HEK293 (cell line): ENCODE results near the gene CEMIP2.

Source experiments
- CTCF ChIA-PET: fragments of 350-600 bp; formaldehyde crosslinking; extraction: SDS; loops from one replicate; lab custom pipeline; 2021; ENCODE audit warnings: antibody characterized with exemption; lab: Yijun Ruan, JAX
- POLR2A ChIA-PET: fragments of 300-600 bp; formaldehyde crosslinking; extraction: SDS; loops from one replicate; lab custom pipeline; 2020; ENCODE audit warnings: antibody characterized with exemption, inconsistent platforms; lab: Yijun Ruan, JAX
- H3K27ac ChIP-seq: fragments of 200-500 bp; sonication (Bioruptor generic); 2 replicates; pipeline ENCODE4 v1.5.1; 2014; ENCODE audit warnings: low read depth, low read length, control low read depth, inconsistent platforms; ENCODE audit errors: extremely low read depth
- H3K36me3 ChIP-seq, 2 experiments: fragments of 200-500 bp in 1 of 2; sonication (Bioruptor generic) in 1 of 2; 1 replicate in 1 of 2; 2 replicates in 1 of 2; pipeline ENCODE4 v1.5.1; 2014 to 2017; ENCODE audit warnings: inconsistent platforms in 2 of 2, low read length in 2 of 2; ENCODE audit not compliant: control insufficient read depth in 2 of 2, insufficient read depth in 1 of 2
- H3K4me1 ChIP-seq: fragments of 200-500 bp; sonication (Bioruptor generic); 2 replicates; pipeline ENCODE4 v1.5.1; 2014; ENCODE audit warnings: mild to moderate bottlenecking, low read length, inconsistent platforms; ENCODE audit not compliant: control insufficient read depth, insufficient read depth
- H3K4me3 ChIP-seq: 2 replicates; pipeline ENCODE4 v1.5.1; 2011; ENCODE audit warnings: low read depth, mild to moderate bottlenecking, control low read depth, low read length, moderate library complexity
- H3K9me3 ChIP-seq: fragments of 200-500 bp; sonication (Bioruptor generic); 2 replicates; pipeline ENCODE4 v1.5.1; 2014; ENCODE audit warnings: low read depth, low read length, inconsistent platforms; ENCODE audit not compliant: control insufficient read depth, insufficient read depth
- BCL6B ChIP-seq: fragments of 450-650 bp; formaldehyde crosslinking; IDR thresholded peaks from 2 replicates; pipeline ENCODE4 v1.5.1; 2017; ENCODE audit warnings: missing biosample characterization, missing genetic modification characterization
- GLI2 ChIP-seq: fragments of 450-650 bp; formaldehyde crosslinking; IDR thresholded peaks from 2 replicates; pipeline ENCODE4; 2017; ENCODE audit warnings: missing biosample characterization, missing genetic modification characterization, low read depth, borderline replicate concordance
- MYNN ChIP-seq: fragments of 450-650 bp; formaldehyde crosslinking; IDR thresholded peaks from 2 replicates; pipeline ENCODE4 v1.5.1; 2016; ENCODE audit warnings: missing biosample characterization, missing genetic modification characterization, borderline replicate concordance
- PRDM1 ChIP-seq: fragments of 450-650 bp; formaldehyde crosslinking; IDR thresholded peaks from 2 replicates; pipeline ENCODE4; 2016; ENCODE audit warnings: missing biosample characterization, missing genetic modification characterization
- PRDM2 ChIP-seq: fragments of 450-650 bp; formaldehyde crosslinking; IDR thresholded peaks from 2 replicates; pipeline ENCODE4 v1.5.1; 2016; ENCODE audit warnings: missing biosample characterization, missing genetic modification characterization, borderline replicate concordance
- PRDM4 ChIP-seq: fragments of 450-650 bp; formaldehyde crosslinking; IDR thresholded peaks from 2 replicates; pipeline ENCODE4 v1.5.1; 2017; ENCODE audit warnings: missing biosample characterization, missing genetic modification characterization
- SCRT2 ChIP-seq: fragments of 450-650 bp; formaldehyde crosslinking; IDR thresholded peaks from 2 replicates; pipeline ENCODE4 v1.5.1; 2016; ENCODE audit warnings: missing biosample characterization, missing genetic modification characterization
- YY1 ChIP-seq: fragments of 450-650 bp; formaldehyde crosslinking; IDR thresholded peaks from 2 replicates; pipeline ENCODE4 v1.5.1; 2018; ENCODE audit warnings: missing biosample characterization, missing genetic modification characterization
- ZFP3 ChIP-seq: fragments of 450-650 bp; formaldehyde crosslinking; IDR thresholded peaks from 2 replicates; pipeline ENCODE4 v1.5.1; 2016; ENCODE audit warnings: low read depth, missing biosample characterization, missing genetic modification characterization
- ZNF211 ChIP-seq: fragments of 450-650 bp; formaldehyde crosslinking; IDR thresholded peaks from 2 replicates; pipeline ENCODE4 v1.5.1; 2016; ENCODE audit warnings: low read depth, missing biosample characterization, missing genetic modification characterization
- ZNF341 ChIP-seq: fragments of 450-650 bp; formaldehyde crosslinking; IDR thresholded peaks from 2 replicates; pipeline ENCODE4; 2016; ENCODE audit warnings: low read depth, missing biosample characterization, missing genetic modification characterization
- ZNF362 ChIP-seq: fragments of 450-650 bp; formaldehyde crosslinking; IDR thresholded peaks from 2 replicates; pipeline ENCODE4 v1.5.1; 2016; ENCODE audit warnings: missing biosample characterization, missing genetic modification characterization
- ZNF555 ChIP-seq: fragments of 450-650 bp; formaldehyde crosslinking; conservative IDR thresholded peaks from 2 replicates; pipeline ENCODE4 v1.5.1; 2017; ENCODE audit warnings: missing biosample characterization, mild to moderate bottlenecking, missing genetic modification characterization, inconsistent platforms
- ZNF580 ChIP-seq: fragments of 450-650 bp; formaldehyde crosslinking; IDR thresholded peaks from 2 replicates; pipeline ENCODE4 v1.5.1; 2016; ENCODE audit warnings: missing biosample characterization, missing genetic modification characterization
- ZNF664 ChIP-seq: fragments of 450-650 bp; formaldehyde crosslinking; IDR thresholded peaks from 2 replicates; pipeline ENCODE4 v1.5.1; 2016; ENCODE audit warnings: missing biosample characterization, missing genetic modification characterization
- ZSCAN23 ChIP-seq: fragments of 450-650 bp; formaldehyde crosslinking; IDR thresholded peaks from 2 replicates; pipeline ENCODE4 v1.5.1; 2016; ENCODE audit warnings: missing biosample characterization, missing genetic modification characterization

Gene CEMIP2

GRCh38 chr9:71676460-71676859 lies 91.9 kb downstream of the CEMIP2 start (continued):
- TF ChIP-seq YY1 (tag by site-specific recombination) (no peak), ZSCAN23 (no peak), ZNF211 (tag by site-specific recombination) (no peak), ZNF664 (tag by site-specific recombination) (no peak), PRDM1 (tag by site-specific recombination) (no peak), PRDM4 (tag by site-specific recombination) (no peak)

- TF ChIP-seq MYNN (tag by site-specific recombination) (no peak), ZNF341 (no peak), BCL6B (no peak), PRDM2 (no peak), ZNF580 (tag by site-specific recombination) (no peak), SCRT2 (tag by site-specific recombination) (no peak), ZNF362 (tag by site-specific recombination) (no peak), GLI2 (tag by site-specific recombination) (no peak), ZNF555 (tag by site-specific recombination) (no peak), ZFP3 (tag by site-specific recombination) (no peak)
- TF ChIP-seq, all 188 proteins: peak for 0
- ChIA-PET POLR2A (no interaction called here), CTCF (no interaction called here)
- Histone ChIP-seq H3K36me3 (no peaks in the 10 kb centered on the region), H3K4me1 (no peaks in the 10 kb centered on the region), H3K9me3 (no peaks in the 10 kb centered on the region), H3K27ac (no peak overlapping the region), H3K4me3 (no peak overlapping the region)
These were observed 92.5 kb downstream of the CEMIP2 start for GRCh38 chr9:71675857-71676165.
